ENCODE results near the gene GRN. TPM values are rescaled to one million over a fixed set of nuclear protein-coding genes. Genes with fewer than 3 reads are reported as not detected.

Gene GRN
- total and polyA plus RNA-seq, 7 donors, result 30.8 to 61.0 (median 44.4) TPM

GRCh38 chr17:44375196-44376017 is 30.3 kb downstream of the GRN start:
- DNase-seq (no peak), ATAC-seq (no peak)
- no peaks in the 10 kb centered on the region for H3K4me1 ChIP-seq
- H3K27me3 ChIP-seq (ENCODE audit: insufficient read depth in 3 of 3, low read length in 2 of 3), result peaks cover 0 to 52% (median 20%) of the 10 kb centered on the region in 3 donors
- no peak for TF ChIP-seq CTCF (IDR thresholded peaks at IDR 0.05)
- no peak overlapping the region for H3K27ac ChIP-seq
- 27 to 28% (median 28%) methylated on average over 21 to 22 of the region's 22 CpGs for WGBS, 3 donors
- intact Hi-C loops (cut with DNase I), result no loop called here
- H3K4me3 ChIP-seq, result no peak overlapping the region
- no peaks in the 10 kb centered on the region for H3K9me3 ChIP-seq
- H3K36me3 ChIP-seq (ENCODE audit: insufficient read depth in 1 of 2, low read depth in 1 of 2), result no peaks in the 10 kb centered on the region

GRCh38 chr17:44376124-44376523 is 31.0 kb downstream of the GRN start:
- TF ChIP-seq CTCF (IDR thresholded peaks at IDR 0.05), result no peak
- peak in 1 of 2 donors; percentile 24 for DNase-seq
- WGBS, 3 donors, result 4 to 18% (median 10%) methylated on average over 5 of the region's 5 CpGs

GRCh38 chr17:44376779-44377178 is 31.7 kb downstream of the GRN start:
- H3K4me3 ChIP-seq, result no peak overlapping the region
- 82 to 85% (median 83%) methylated on average over 12 of the region's 12 CpGs for WGBS, 3 donors
- H3K36me3 ChIP-seq (ENCODE audit: insufficient read depth in 1 of 2, low read depth in 1 of 2), result no peaks in the 10 kb centered on the region
- ATAC-seq (no peak), DNase-seq (no peak)
- TF ChIP-seq CTCF (IDR thresholded peaks at IDR 0.05), result no peak
- H3K27me3 ChIP-seq (ENCODE audit: insufficient read depth in 3 of 3, low read length in 2 of 3), result peaks cover 0 to 40% (median 16%) of the 10 kb centered on the region in 3 donors
- H3K9me3 ChIP-seq, result no peaks in the 10 kb centered on the region
- no peak overlapping the region for H3K27ac ChIP-seq
- intact Hi-C loops (cut with DNase I), result no loop called here
- H3K4me1 ChIP-seq, result no peaks in the 10 kb centered on the region

More at GRCh38 chr17:44376124-44376523, 31.0 kb downstream of the GRN start:
- no peak overlapping the region for H3K4me3 ChIP-seq
- peaks cover 0 to 45% (median 16%) of the 10 kb centered on the region in 3 donors for H3K27me3 ChIP-seq (ENCODE audit: insufficient read depth in 3 of 3, low read length in 2 of 3)
- no peaks in the 10 kb centered on the region for H3K9me3 ChIP-seq
- ATAC-seq, result no peak
- no peak overlapping the region for H3K27ac ChIP-seq
- no peaks in the 10 kb centered on the region for H3K36me3 ChIP-seq (ENCODE audit: insufficient read depth in 1 of 2, low read depth in 1 of 2)
- no peaks in the 10 kb centered on the region for H3K4me1 ChIP-seq
- intact Hi-C loops (cut with DNase I), result no loop called here

- ATAC-seq (no peak), DNase-seq (no peak)
- Histone ChIP-seq H3K4me1 (no peaks in the 10 kb centered on the region), H3K27me3 (ENCODE audit: insufficient read depth in 3 of 3, low read length in 2 of 3) (peaks cover 0 to 26% (median 21%) of the 10 kb centered on the region in 3 donors), H3K36me3 (ENCODE audit: insufficient read depth in 1 of 2, low read depth in 1 of 2) (no peaks in the 10 kb centered on the region), H3K4me3 (no peak overlapping the region), H3K27ac (no peak overlapping the region), H3K9me3 (no peaks in the 10 kb centered on the region)
- WGBS, 3 donors, result 77 to 86% (median 77%) methylated on average over 14 of the region's 14 CpGs
- intact Hi-C loops (cut with DNase I), result no loop called here
- TF ChIP-seq CTCF (IDR thresholded peaks at IDR 0.05), result no peak
Measured at GRCh38 chr17:44378171-44378705, 33.1 kb downstream of the GRN start.

Data from psoas muscle (tissue), 8 donors.